ENCODE measurements around the gene DIP2C. TPM values are rescaled to one million over a fixed set of nuclear protein-coding genes. Genes with fewer than 3 reads are reported as not detected.

DIP2C gene
- polyA plus RNA-seq, 1 donor from 2014 or later = 1.4 TPM

DNA sequence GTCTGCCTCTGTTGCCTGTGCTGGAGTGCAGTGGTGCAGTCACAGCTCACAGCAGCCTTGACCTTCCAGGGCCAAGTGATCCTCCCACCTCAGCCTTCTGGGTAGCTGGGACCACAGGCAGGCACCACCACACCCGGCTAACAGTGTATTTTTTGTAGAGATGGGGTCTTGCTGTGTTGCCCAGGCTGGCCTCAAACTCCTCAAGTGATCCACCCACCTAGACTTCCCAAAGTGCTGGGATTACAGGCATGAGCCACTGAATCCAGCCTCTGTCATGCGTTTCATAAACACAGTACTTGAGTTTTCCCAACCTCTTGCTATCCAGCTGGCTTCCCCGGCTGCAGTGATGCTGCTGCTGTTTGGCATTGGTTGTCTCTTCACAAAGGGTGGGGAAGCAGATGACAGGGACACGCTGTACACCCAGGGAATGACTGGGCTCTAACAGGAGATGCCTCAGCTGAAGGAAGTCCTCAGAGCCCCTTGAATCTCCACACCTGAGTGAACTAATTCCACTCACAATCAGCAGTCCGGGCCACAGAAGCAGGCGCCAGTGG lies 191.5 kb downstream of the DIP2C start:
- no peak overlapping the region for H3K27ac Mint-ChIP-seq
- no peak overlapping the region for H3K4me3 Mint-ChIP-seq
- peaks cover 16% of the 10 kb centered on the region for H3K27me3 Mint-ChIP-seq

DNA sequence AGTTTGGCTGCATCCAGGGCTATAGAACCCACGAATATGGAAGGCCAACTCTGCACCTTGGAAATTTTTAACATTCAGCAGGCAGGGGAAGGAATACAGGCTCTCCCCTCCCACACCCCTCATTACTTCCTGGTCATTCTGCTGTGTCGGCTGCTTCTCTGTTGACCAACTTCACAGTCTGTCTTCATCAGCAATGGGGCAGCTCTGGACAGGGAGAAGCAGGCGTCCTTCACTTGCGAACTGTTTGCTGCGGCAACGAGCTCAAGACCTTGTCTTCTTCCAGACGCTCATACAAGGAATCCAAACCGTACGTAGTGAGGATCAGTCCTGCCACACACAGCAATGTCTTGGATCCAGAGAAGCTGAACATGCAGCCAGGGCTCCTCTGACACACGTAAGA lies 192.2 kb downstream of the DIP2C start:
- peaks cover 0 to 1% (median 0%) of the 10 kb centered on the region in 3 donors for H3K9me3 Mint-ChIP-seq
- peaks cover 16% of the 10 kb centered on the region for H3K27me3 Mint-ChIP-seq
- H3K4me3 Mint-ChIP-seq = no peak overlapping the region
- peaks cover 2% of the 10 kb centered on the region for H3K36me3 Mint-ChIP-seq
- no peaks in the 10 kb centered on the region for H3K4me1 Mint-ChIP-seq
- H3K27ac Mint-ChIP-seq = no peak overlapping the region

More for the DNA sequence above, 191.5 kb downstream of the DIP2C start:
- no peaks in the 10 kb centered on the region for H3K36me3 Mint-ChIP-seq
- no peaks in the 10 kb centered on the region for H3K4me1 Mint-ChIP-seq
- H3K9me3 Mint-ChIP-seq = no peaks in the 10 kb centered on the region

DNA sequence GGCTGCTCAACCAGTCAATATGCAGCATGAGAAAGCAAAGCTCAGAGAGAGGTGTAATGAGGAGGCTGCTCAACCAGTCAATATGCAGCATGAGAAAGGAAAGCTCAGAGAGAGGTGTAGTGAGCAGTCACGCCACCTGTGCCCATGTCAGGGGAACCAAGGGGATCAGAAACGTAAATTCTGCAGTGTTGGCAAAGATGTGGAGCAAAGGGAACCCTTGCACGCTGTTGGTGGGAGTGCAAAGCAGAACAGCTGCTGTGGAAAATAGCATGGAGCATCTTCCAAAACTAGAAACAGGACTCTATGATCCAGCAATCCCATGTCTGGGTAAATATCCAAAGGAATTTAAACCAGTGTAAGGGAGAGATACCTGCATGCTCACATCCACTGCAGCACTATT lies 194.9 kb downstream of the DIP2C start:
- H3K9me3 Mint-ChIP-seq = peaks cover 0 to 1% (median 0%) of the 10 kb centered on the region in 3 donors
- no peak overlapping the region for H3K4me3 Mint-ChIP-seq
- H3K36me3 Mint-ChIP-seq = peaks cover 2% of the 10 kb centered on the region
- H3K27ac Mint-ChIP-seq = no peak overlapping the region
- peaks cover 16% of the 10 kb centered on the region for H3K27me3 Mint-ChIP-seq
- no peaks in the 10 kb centered on the region for H3K4me1 Mint-ChIP-seq

DNA sequence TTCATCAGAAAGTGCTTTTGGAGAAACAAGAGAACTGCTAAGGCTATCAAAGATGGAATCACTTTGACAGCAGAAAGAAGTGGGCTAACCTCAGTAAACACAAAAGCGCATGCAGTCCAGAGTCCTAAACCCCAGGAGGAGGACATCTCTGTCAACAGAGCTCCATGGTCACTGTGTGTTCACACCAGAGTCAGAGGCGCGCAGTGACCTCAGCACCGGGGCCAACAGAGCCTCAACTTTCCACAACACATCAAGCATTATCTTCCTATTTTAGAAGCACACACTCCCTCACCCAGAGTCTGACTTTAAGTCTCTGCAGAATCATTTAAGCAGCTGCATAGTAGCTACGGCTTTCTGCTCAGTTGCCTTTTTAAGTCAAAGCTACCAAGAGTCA lies 195.3 kb downstream of the DIP2C start:
- Mint-ChIP-seq H3K27me3 (peaks cover 16% of the 10 kb centered on the region), H3K4me3 (no peak overlapping the region), H3K36me3 (peaks cover 2% of the 10 kb centered on the region), H3K27ac (no peak overlapping the region), H3K9me3 (peaks cover 0 to 1% (median 0%) of the 10 kb centered on the region in 3 donors), H3K4me1 (no peaks in the 10 kb centered on the region)

DNA sequence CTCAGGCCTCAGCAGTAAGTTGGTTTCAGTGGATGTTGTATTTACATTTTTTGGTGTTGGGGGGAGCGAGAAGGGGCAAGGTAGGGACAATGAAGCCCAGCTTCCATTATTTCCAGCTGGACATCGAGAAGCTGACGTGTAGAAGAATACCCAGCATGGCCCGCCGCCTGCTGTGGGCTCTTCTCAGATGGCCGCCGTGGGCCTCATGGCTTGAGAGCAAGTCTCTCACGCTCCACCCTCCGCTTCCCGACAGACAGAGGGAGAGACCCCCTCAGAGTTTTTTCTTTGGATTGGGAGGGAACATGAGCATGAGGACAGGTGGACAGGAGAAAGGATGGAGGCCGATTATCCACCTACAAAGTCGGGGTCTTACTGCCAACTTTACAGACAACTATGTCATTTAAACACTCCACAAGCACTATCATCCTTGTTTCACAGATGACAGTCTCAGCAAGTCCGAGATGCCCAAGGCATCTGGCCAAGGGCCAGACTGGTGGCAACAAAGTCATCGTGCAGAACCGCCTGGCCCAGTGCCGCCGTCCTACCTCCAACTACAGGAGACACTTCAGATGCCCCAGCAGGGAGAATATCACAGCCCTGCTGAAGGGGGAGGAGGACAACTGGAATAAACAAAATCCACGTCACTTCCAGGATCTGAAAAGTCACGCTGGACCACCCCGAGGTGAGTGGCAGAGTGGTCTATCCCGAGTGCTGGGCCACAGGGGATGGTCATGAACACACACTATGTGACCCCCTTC lies 195.9 kb downstream of the DIP2C start:
- H3K9me3 Mint-ChIP-seq = peaks cover 0 to 1% (median 0%) of the 10 kb centered on the region in 3 donors

DNA sequence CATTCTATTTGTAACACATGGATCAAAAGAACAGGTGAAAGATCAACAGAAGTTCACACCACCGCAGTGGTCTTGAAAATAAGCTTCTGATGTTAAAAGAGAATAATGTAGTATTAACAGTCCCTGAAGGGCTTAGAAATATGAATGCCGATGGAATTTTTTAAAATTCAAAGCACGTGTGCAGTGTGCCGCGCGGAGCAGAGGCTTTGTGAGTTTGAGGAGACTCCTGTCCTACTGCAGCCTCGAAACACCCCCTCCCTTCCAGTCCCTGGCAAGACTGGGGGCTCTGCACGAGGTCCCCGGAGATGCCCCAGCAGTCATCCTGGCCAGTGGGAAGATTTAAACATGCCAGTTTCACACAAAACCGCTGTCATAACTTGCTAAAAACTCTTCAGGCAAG lies 196.6 kb downstream of the DIP2C start:
- H3K9me3 Mint-ChIP-seq = peaks cover 0 to 1% (median 0%) of the 10 kb centered on the region in 3 donors
- no peaks in the 10 kb centered on the region for H3K4me1 Mint-ChIP-seq
- peaks cover 10% of the 10 kb centered on the region for H3K27me3 Mint-ChIP-seq
- H3K4me3 Mint-ChIP-seq = no peak overlapping the region
- H3K27ac Mint-ChIP-seq = no peak overlapping the region
- H3K36me3 Mint-ChIP-seq = peaks cover 2% of the 10 kb centered on the region

More for the DNA sequence above, 195.9 kb downstream of the DIP2C start:
- peaks cover 2% of the 10 kb centered on the region for H3K36me3 Mint-ChIP-seq
- H3K4me1 Mint-ChIP-seq = no peaks in the 10 kb centered on the region
- H3K4me3 Mint-ChIP-seq = no peak overlapping the region
- peaks cover 15% of the 10 kb centered on the region for H3K27me3 Mint-ChIP-seq
- H3K27ac Mint-ChIP-seq = no peak overlapping the region

DNA sequence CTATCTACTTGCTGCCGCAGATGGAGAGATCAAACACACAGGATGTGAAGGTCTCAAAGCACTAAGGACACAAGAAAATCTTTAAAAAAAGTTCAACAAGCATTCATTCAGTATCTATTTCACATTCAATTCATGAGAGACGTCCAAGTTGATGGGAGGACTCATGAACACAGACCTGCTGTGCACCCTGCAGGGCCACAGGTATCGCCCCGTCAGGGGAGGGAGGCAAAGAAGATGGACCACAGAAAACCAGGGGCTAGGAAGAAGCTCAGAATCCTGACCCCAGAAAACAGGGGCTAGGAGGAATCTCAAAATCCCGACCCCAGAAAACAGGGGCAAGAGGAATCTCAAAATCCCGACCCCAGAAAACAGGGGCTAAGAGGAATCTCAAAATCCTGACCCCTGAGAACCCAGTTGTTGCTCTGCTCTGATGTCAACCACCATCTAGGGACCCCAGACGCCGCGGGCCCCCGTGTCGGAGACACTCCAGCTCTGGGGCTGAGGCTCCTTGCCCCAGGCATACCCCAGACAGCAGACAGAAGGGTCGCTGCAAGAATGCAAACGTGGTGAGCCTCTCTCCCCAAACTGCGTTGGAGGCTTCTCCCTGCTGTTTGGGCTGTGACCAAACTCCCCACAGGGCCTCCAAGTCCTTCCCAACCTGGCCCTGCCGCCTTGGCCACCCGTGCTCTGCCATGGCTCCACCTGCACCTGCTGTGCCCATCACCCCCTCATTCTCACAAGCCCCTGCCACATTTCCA lies 197.6 kb downstream of the DIP2C start:
- Mint-ChIP-seq H3K9me3 (peaks cover 0 to 1% (median 0%) of the 10 kb centered on the region in 3 donors), H3K36me3 (peaks cover 2% of the 10 kb centered on the region), H3K4me3 (no peak overlapping the region), H3K27me3 (peaks cover 10% of the 10 kb centered on the region), H3K27ac (no peak overlapping the region), H3K4me1 (no peaks in the 10 kb centered on the region)

DNA sequence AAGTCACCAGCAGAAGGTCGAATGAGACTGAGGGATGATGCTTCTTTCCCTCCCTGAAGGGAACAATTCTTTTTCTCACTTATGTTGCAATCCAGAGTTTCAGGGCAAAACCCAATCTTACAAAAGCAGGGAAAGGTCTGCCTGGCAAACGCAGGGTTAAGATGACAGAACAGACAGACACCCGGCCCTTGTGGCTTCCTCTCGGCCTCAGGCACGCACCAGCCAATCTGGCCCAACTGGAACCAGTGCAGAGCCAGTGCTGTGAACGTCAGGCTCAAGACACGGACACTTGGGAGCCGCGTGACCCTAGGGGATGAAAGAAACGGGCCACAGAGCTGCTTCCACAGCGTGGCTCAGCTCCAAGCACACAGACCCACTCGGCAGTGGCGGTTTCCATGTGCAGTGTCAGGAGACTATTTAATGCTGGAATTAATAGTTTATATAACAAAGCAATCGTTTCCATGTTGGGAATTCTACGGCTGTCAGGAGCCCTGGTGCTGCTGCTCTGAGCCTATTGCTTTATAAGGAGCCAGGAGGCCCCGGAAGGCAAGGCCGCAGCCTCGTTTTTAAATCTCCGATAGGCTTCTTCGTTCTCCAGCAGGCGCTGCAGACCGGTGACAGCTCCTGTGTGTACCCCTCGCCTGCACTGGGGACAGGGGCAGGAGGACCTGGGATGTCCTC lies 198.4 kb downstream of the DIP2C start:
- Mint-ChIP-seq H3K9me3 (peaks cover 0 to 1% (median 0%) of the 10 kb centered on the region in 3 donors), H3K4me1 (no peaks in the 10 kb centered on the region), H3K4me3 (no peak overlapping the region), H3K36me3 (peaks cover 2% of the 10 kb centered on the region), H3K27me3 (peaks cover 10% of the 10 kb centered on the region), H3K27ac (no peak overlapping the region)

DNA sequence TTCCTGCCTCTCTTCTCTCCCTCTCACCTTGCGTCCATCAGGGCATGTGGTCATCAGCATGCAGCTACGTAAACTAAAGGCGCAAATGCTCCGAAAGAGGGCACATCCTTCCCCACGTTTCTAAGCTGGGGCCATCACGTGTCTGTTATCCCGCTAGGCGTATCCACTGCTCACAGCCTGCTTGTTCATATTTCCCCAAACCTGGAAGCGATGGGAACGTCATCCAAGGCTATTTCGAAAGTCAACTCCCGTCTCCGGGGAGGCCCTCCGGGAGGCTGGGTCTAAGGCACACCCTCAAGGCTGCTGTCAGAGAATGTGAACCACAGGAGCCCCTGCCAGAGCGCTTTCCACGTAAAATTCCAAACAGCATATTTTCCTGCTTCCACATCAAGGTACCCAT lies 199.2 kb downstream of the DIP2C start:
- Mint-ChIP-seq H3K4me3 (no peak overlapping the region), H3K27ac (no peak overlapping the region), H3K27me3 (peaks cover 10% of the 10 kb centered on the region), H3K4me1 (no peaks in the 10 kb centered on the region), H3K9me3 (peaks cover 0 to 1% (median 0%) of the 10 kb centered on the region in 3 donors), H3K36me3 (peaks cover 2% of the 10 kb centered on the region)

DNA sequence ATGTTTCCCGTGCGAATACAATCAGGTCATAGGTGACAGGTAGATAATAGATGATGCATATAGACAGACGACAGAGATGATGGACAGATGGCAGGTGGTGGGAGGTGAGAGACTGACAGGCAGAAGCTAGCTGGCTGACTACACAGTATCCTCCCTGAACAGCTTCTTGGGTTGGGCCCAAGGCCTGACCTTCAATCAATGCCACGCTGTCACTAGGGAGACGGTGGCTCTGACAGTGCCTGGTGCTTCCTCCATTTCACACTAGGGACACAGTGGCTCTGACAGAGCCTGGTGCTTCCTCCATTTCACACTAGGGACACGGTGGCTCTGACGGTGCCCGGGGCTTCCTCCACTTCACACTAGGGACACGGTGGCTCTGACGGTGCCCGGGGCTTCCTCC lies 200.1 kb downstream of the DIP2C start:
- peaks cover 0 to 1% (median 0%) of the 10 kb centered on the region in 3 donors for H3K9me3 Mint-ChIP-seq
- H3K4me1 Mint-ChIP-seq = peaks cover 0 to 2% (median 0%) of the 10 kb centered on the region in 3 donors
- peaks cover 2% of the 10 kb centered on the region for H3K36me3 Mint-ChIP-seq
- no peak overlapping the region for H3K4me3 Mint-ChIP-seq
- H3K27ac Mint-ChIP-seq = no peak overlapping the region
- peaks cover 10% of the 10 kb centered on the region for H3K27me3 Mint-ChIP-seq

DNA sequence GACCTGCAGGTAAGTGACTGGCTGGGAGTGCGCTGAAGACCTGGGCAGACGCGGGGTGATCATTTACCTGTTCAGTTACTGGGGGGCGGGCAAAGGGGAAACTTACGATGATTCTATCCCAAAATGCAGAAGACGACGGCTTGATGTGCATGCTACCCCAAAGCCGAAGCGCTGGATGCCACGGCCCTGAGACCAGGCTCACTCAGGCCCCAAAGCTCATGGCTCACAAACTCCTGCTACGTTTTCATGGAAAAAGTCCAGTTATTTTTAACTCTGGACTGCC lies 200.6 kb downstream of the DIP2C start:
- Mint-ChIP-seq H3K27ac (no peak overlapping the region), H3K4me3 (no peak overlapping the region), H3K4me1 (peaks cover 0 to 6% (median 1%) of the 10 kb centered on the region in 3 donors), H3K36me3 (peaks cover 2% of the 10 kb centered on the region), H3K9me3 (peaks cover 0 to 1% (median 0%) of the 10 kb centered on the region in 3 donors), H3K27me3 (peaks cover 10% of the 10 kb centered on the region)

DNA sequence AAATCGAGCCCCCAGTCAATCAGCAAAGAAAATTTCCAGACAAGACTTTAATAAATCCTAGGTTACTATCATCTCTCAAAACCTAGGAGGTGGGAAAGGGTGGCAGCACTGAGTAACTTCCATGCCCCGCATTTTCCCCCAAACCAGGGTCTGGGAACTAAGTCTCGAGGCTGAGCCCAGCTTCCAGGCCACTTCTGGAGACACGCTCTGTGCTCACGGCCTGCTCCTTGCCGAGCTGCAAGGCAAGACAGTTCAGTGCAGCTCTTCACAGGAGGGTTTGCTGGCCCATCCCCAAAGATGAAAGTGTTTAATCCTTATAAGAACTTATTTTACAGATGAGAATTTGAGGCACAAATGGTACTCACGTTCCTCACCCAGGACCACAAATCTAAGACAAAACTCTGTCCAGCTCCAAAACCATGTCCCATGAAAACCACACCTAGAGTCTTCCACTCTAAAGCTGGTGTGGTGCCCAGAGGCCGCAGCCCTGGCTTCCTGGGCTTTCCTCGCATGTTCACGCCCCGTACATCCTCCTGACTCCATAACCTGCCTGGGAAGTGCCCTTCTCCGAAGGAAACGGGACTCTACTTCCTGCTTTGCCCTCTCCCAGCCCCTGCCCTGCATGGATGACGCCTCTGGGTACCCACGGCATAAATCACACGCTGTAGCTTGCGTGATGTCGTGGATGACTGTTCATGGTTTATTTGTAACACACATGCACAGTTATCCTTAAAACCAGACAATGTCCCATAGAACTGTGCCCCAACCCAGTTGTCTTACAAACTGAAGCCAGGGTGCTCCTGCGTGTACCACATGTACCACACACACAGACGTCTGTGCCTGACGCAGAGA lies 201.2 kb downstream of the DIP2C start:
- H3K27ac Mint-ChIP-seq = no peak overlapping the region
- H3K9me3 Mint-ChIP-seq = peaks cover 0 to 1% (median 0%) of the 10 kb centered on the region in 3 donors
- peaks cover 10% of the 10 kb centered on the region for H3K27me3 Mint-ChIP-seq
- no peak overlapping the region for H3K4me3 Mint-ChIP-seq
- peaks cover 0 to 6% (median 1%) of the 10 kb centered on the region in 3 donors for H3K4me1 Mint-ChIP-seq
- H3K36me3 Mint-ChIP-seq = peaks cover 2% of the 10 kb centered on the region

DNA sequence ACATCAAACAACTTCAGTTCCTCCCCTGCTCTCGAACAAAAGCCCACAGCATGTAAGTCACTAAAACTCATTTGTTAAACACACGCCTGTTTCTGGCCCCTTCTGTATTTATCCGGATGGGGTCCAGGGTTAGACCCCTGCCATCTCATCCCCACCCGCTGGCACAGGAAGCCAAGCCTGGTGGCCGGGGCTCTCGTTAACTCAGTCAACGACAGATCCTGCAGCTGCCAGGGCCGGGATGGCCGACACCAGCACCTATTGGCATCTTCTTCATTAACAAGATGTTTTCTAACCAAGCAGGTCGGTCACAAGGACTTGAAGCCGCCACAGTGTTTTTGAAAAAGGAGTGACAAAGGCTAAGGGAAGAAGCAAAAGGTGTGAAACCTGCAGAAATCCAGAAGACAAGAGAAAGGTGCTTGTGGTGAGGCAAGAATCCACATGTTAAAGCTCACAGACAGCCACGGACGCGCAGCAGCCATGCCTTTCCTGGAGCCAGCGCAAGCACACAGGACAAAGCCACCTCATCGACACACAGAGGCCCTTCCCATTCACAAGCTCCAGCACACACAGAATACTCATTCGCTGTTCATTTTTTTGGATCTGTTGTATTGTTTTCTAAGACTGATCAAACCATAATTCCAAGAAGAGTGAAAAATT lies 202.7 kb downstream of the DIP2C start:
- Mint-ChIP-seq H3K27me3 (no peaks in the 10 kb centered on the region), H3K36me3 (no peaks in the 10 kb centered on the region), H3K4me1 (peaks cover 0 to 6% (median 1%) of the 10 kb centered on the region in 3 donors), H3K27ac (no peak overlapping the region), H3K9me3 (no peaks in the 10 kb centered on the region), H3K4me3 (no peak overlapping the region)

DNA sequence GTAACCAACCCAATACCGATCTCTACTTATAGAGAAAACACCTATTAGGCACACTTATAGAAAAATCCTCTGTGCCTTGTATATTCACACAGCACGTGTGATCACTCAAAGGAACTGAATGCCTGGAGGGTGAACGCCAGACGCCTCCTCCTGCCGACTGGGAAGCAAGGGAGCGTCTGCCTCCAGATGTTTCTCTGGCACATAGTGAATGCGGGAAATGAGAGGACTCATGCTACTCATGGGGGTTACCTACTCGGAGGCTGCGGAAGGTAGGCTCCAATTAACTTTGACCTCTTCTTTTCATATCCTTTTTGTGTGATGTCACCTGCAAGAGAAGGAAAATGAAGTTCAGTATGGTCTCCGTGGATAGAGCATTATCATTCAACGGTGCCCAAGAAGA lies 203.3 kb downstream of the DIP2C start:
- Mint-ChIP-seq H3K4me3 (peak overlapping the region in 2 of 4 donors; percentile 39 to 90), H3K9me3 (no peaks in the 10 kb centered on the region), H3K36me3 (no peaks in the 10 kb centered on the region), H3K4me1 (peaks cover 0 to 6% (median 1%) of the 10 kb centered on the region in 3 donors), H3K27me3 (no peaks in the 10 kb centered on the region), H3K27ac (no peak overlapping the region)

Measured in IgD-negative memory B cell (primary cell).